AG04449 (cell line): ENCODE measurements around the gene NPAS3.

Experiments used
- CTCF ChIA-PET: fragments of 350-600 bp; formaldehyde crosslinking; extraction: SDS; loops from one replicate; lab custom pipeline; 2021; ENCODE audit warnings: antibody characterized with exemption; lab: Yijun Ruan, JAX
- POLR2A ChIA-PET: fragments of 400-600, 350-600 bp; formaldehyde crosslinking; extraction: SDS; loops from one replicate; lab custom pipeline; 2020; ENCODE audit warnings: antibody characterized with exemption, inconsistent platforms; lab: Yijun Ruan, JAX
- DNase-seq: peaks from one replicate; pipeline ENCODE4 v3.0.0-alpha.2; 2010; ENCODE audit warnings: low read depth, low spot score
- H3K4me3 ChIP-seq: 2 replicates; pipeline ENCODE4 v1.5.1; 2011; ENCODE audit warnings: low read depth, mild to moderate bottlenecking, control low read depth, low read length
- CTCF ChIP-seq: IDR thresholded peaks from one replicate; pipeline ENCODE4 v1.5.1; 2011; ENCODE audit warnings: mild to moderate bottlenecking, moderate library complexity, low read length, control low read depth, inconsistent platforms; ENCODE audit not compliant: insufficient read depth; ENCODE audit errors: missing control alignments

Gene NPAS3

GRCh38 chr14:33014710-33015109, 76.0 kb downstream of the NPAS3 start:
- H3K4me3 ChIP-seq: no peak overlapping the region
- DNase-seq: no peak
- ChIA-PET POLR2A (no interaction called here), CTCF (no interaction called here)
- TF ChIP-seq CTCF: no peak

- ChIA-PET CTCF (no interaction called here), POLR2A (no interaction called here)
- DNase-seq: no peak
- TF ChIP-seq CTCF: no peak
- no peak overlapping the region for H3K4me3 ChIP-seq
Observed at GRCh38 chr14:33016613-33017012, 77.9 kb downstream of the NPAS3 start.

DNA sequence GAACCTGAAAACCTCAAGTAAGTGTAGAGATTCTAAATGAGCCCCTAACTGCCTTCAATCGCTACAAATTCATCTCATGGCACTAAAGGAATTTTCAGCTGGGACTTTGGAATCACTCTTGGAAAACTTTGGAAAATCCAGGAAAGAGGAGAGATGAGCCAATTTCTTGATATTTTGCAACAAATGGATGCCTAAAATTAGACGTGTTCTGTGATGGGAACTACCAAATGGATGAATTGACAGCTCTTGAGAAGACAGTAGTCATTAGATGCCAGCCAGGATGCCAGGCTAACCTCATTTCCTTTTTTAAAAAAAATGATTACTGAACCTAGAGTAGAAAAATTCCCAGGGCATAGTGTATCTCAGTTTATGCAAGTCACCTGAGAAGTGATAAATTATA, 78.3 kb downstream of the NPAS3 start:
- ChIA-PET CTCF (interaction anchor here (0.8 kb wide), 1 partner anchor 18 kb away, joined by 3 read pairs; no protein-coding TSS in a partner anchor), POLR2A (no interaction called here)
- no peak for TF ChIP-seq CTCF
- DNase-seq: no peak
- no peak overlapping the region for H3K4me3 ChIP-seq

DNA sequence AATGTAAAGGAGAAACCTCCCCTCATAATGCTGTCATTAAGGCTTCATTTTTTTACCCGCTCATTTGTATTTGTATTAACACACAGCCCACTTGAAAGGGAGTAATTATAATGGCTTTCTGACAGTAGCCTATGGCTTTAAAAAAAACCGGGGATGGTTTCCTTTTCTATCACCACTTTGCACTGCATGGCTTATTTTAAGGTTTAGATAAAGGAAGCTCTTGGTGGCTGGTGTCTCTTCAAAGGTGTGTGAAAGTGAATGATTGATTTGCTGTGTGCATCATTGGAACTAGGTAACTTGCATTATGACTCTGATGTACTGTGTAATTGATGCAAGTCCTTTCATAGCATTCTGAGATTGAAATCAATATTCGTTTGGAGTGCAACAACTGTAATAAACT, 80.7 kb downstream of the NPAS3 start:
- DNase-seq: no peak
- TF ChIP-seq CTCF: no peak
- CTCF ChIA-PET: no interaction called here
- POLR2A ChIA-PET: no interaction called here
- no peak overlapping the region for H3K4me3 ChIP-seq

DNA sequence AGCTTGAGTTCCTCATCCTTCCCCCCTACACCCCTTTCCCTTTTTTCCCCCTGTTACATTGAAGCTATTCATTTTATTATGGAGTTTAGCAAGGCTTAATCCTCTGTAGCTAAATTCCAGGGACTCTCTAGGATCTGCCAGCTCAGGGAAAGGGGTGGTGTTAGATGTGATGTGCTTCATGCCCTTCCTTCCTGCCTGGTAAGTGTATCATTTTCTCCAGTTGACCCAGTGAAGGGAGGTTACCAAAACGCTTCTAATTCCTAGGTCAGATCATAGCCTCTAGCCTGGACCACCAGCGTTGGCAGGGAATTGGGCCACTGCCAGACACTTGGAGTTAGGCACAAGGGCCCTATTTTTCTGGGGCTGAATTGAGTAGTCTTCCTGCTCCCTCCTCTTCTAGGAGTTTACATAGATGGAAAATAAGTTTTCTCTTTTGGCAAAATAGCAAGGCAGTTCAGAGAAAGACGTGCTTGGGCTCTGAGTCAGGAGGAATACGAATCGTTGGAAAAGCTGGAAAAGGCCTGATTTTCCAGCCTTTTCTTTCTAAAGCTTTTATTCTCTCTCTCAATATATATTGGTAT, 88.3 kb downstream of the NPAS3 start:
- no peak for DNase-seq
- H3K4me3 ChIP-seq: no peak overlapping the region
- ChIA-PET POLR2A (no interaction called here), CTCF (interaction anchor here (0.7 kb wide), 1 partner anchor 9 kb away, joined by 3 read pairs; no protein-coding TSS in a partner anchor)
- TF ChIP-seq CTCF: no peak

DNA sequence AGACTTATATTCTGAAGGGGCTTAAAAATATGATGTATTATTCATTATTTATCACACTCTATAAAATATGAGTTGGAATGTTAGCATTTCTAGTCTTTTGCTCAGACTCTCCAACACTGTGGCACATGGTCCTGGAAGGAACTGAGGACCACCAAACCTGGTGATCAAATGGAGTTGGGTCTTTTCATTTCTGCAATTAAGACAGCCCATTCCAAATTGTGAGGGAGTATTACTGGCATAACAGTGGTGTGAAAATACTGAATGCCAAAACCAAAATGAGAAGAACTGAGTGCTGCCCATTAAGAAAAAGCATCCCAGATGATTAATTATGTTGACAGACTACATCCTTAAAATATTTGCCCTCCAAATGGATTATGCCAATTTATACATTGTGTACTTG, 90.8 kb downstream of the NPAS3 start:
- ChIA-PET CTCF (no interaction called here), POLR2A (no interaction called here)
- DNase-seq: no peak
- TF ChIP-seq CTCF: no peak
- no peak overlapping the region for H3K4me3 ChIP-seq
